Measurements from ENCODE around the gene CHP2.
"Not testable (repeated sequence)": the region's sequence is repeated elsewhere in the genome, so short reads cannot be mapped to it uniquely, and the experiment has no call there.

The CHP2 gene

GRCh38 chr16:23748630-23749029 is 6.2 kb upstream of the CHP2 start:
- H3K27ac ChIP-seq, result no peak overlapping the region
- TF ChIP-seq ZFX (IDR thresholded peaks at IDR 0.05), result no peak
- TF ChIP-seq CTCF (conservative IDR thresholded peaks at IDR 0.05), result no peak

- H3K27ac ChIP-seq, result not testable (repeated sequence)
Measured at GRCh38 chr16:23751053-23751452, 3.8 kb upstream of the CHP2 start.

GRCh38 chr16:23753908-23754593 is 775 bp upstream of the CHP2 start:
- TF ChIP-seq CTCF (conservative IDR thresholded peaks at IDR 0.05), result no peak
- no peak for TF ChIP-seq ZFX (IDR thresholded peaks at IDR 0.05)
- no peak overlapping the region for H3K27ac ChIP-seq

- no peak for TF ChIP-seq ZFX (IDR thresholded peaks at IDR 0.05)
- H3K27ac ChIP-seq, result no peak overlapping the region
Measured at GRCh38 chr16:23755484-23755809, 621 bp downstream of the CHP2 start.

GRCh38 chr16:23757116-23757515 is 2.3 kb downstream of the CHP2 start:
- no peak overlapping the region for H3K27ac ChIP-seq
- TF ChIP-seq CTCF (conservative IDR thresholded peaks at IDR 0.05) (no peak), ZFX (IDR thresholded peaks at IDR 0.05) (no peak)

GRCh38 chr16:23757937-23758619 is 3.3 kb downstream of the CHP2 start:
- H3K27ac ChIP-seq, result no peak overlapping the region
- TF ChIP-seq ZFX (IDR thresholded peaks at IDR 0.05) (no peak), CTCF (conservative IDR thresholded peaks at IDR 0.05) (no peak)

- H3K27ac ChIP-seq, result no peak overlapping the region
- TF ChIP-seq ZFX (IDR thresholded peaks at IDR 0.05) (no peak), CTCF (conservative IDR thresholded peaks at IDR 0.05) (no peak)
Measured at GRCh38 chr16:23765933-23766332, 11.1 kb downstream of the CHP2 start.

GRCh38 chr16:23768581-23768980 is 13.8 kb downstream of the CHP2 start:
- TF ChIP-seq ZFX (IDR thresholded peaks at IDR 0.05) (no peak), CTCF (conservative IDR thresholded peaks at IDR 0.05) (no peak)
- peak overlapping the region; percentile 33 for H3K27ac ChIP-seq
